CD4-positive, alpha-beta T cell treated with Interleukin-1 beta for 1 hour (primary cell): Measurements from ENCODE around the gene LPP.

Experiments
- DNase-seq, 2 donors: peaks; one replicate each; pipeline ENCODE4 v3.0.0-alpha.2; 2020 to 2022

Gene LPP

GRCh38 chr3:188529228-188529627 is 375.3 kb downstream of the LPP start:
- DNase-seq: no peak

- DNase-seq: no peak
Measured at GRCh38 chr3:188530226-188530625, 376.3 kb downstream of the LPP start.

- DNase-seq: no peak
Measured at GRCh38 chr3:188531210-188531609, 377.3 kb downstream of the LPP start.

DNA sequence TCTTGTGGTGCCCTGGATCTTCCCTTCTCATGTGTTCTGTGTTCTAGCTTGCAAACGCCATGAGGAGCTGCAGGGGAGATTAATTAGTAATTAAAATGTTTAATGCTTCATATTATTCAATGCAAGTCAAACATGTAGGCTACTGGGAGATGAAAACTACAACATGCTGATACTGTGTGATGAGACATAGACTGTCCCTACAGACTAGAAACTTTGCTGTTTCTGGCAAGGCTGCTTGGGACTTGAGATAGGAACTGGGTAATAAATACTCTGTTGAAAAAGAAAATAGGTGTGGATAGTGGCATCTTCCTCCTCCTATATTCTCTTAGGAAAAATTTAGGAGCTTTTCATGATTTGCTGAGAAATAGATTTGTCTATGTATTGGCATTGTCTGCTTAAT is 379.2 kb downstream of the LPP start:
- DNase-seq: no peak

DNA sequence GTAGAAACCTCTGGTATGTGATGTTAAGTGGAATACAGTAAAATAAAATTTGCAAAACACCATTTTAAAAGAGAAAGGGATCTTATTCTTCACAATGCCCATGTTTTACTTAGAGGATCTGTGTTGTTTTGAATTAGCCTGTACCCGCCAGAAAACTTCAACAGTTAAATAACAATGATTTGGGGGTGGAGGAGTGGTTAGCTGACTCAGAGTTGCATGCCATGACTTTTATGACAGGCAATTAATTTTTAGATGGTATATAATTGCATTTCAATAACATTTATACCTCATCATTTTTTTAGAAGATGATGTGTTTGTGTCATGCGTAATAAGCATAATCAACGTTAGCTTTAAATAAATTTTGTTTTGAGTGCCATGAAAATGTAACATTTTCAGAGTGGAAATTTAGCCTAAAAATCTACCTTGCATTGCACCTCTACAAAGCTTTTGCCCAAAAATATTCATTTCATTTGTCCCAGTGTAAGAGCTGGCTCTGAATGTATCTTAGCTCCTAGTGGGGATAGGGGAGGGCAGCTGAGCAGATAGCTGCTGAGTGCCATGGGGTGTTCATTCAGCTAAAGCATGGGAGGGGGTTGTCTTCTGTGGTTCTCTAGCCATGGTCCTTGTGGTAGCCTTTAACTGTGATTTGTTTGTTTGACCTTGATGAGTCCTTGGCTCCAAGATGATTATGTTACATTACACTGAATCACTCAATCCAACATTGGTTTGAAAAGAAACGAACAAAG is 379.8 kb downstream of the LPP start:
- no peak for DNase-seq

DNA sequence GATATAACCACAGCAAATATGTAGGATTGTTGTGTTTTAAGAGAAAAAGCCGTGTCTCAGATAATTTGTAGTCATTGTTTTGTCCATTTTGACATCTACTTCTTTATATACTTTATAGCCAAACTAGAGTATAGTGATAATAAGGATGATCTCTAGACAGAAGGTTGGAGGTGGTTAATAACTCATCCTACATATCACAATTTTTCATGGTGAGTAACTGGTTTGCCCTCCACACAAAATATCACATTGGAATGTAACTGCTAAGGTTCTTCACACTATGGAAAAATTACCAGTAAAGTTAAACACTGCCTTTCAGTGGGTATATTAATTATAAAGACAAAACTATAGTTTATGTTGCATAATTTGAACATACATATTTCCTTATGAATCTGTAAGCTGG is 380.7 kb downstream of the LPP start:
- no peak for DNase-seq

DNA sequence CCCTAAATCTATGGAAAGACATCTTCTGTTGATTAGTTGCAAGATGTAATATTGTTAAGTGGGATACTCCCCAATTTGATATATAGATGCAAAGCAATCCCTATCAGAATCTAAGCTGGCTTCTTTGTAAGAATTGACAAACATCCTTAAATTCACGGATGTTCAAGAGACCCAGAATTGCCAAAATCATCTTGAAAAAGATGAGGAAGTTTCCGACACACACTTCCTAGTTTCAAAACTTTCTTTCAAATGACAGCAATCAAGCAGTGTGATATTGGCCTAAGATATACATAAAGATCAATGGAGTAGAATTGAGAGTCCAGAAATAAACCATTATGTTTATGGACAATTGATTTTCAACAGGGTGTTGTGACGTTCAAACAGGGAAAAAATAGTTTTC is 383.6 kb downstream of the LPP start:
- DNase-seq: no peak

GRCh38 chr3:188539037-188539436 is 385.1 kb downstream of the LPP start:
- no peak for DNase-seq

- DNase-seq: no peak
Measured at GRCh38 chr3:188539631-188540194, 385.8 kb downstream of the LPP start.

DNA sequence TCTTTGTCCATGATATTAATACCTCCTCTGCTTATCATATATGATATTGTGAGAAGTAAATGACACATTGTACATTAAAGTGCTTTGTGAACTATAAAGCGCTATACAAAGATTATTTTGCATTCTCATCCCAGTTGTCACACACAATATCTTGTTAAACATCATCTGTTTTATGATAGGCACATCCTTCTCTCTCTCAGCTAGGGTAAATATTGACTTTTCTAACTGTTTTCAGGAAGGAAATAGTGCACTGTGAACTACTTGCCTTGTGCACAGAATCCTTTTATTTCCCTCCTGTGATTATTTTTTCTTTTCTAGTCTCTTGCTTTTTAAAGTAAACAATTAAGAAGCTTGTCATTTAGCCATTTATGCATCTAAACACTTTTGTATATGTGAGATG is 388.2 kb downstream of the LPP start:
- no peak for DNase-seq

DNA sequence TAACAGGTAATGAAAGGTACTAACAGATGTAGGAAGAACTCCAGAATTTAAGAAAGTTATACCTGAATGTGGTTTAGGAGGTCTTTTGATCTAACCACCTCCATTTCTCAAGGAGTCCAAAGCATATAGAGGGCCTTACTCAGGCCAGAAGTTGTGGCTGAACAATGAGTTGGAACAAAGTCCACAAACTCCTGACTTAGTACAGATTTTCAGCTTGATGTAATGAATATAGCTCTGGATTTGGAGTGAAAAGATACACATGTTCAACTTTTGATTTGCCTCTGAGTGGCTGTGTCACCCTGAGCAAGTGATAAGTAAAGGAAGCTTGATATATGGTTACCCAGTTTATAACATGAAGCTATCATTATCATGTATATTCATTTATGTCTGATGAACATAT is 390.1 kb downstream of the LPP start:
- DNase-seq: no peak

DNA sequence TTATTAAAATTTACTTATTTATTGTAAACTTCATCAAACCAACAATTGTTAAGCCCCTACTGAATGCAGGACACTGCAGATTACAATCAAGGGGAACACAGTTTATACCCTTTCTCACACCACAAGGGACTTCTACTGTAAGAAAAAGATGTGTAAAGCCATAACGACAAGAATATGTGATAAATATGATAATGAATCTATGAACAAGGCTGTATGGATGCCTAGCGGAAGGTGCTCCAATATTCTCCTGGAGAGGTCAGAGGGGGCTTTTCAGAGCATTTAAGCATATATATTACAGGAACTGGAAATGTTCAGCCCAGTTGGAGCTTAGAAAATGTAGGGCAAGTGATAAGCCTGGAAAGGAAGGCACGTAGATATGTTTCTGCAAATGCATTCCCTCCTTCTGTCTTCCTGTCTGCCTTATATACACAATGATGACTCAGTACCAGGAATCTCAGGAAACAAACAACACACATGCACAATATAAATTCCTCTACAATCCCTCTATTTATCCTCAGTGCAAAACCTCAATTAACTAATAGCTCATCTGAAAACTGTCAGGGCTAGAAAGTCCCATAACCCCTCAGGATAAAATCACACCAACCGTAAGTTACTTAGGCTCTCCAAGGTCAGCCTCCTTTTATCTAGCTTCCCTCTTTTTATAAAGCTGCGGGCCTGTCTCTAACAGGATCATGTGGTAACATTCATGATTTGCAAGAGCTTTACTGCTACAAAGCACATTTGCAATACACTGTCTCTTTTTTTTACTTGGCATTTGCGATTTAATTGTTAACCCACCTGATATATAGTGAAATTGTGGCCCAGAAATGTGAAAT is 393.1 kb downstream of the LPP start:
- no peak for DNase-seq

GRCh38 chr3:188553569-188553968 is 399.6 kb downstream of the LPP start:
- peak; percentile 38 to 49 for DNase-seq

DNA sequence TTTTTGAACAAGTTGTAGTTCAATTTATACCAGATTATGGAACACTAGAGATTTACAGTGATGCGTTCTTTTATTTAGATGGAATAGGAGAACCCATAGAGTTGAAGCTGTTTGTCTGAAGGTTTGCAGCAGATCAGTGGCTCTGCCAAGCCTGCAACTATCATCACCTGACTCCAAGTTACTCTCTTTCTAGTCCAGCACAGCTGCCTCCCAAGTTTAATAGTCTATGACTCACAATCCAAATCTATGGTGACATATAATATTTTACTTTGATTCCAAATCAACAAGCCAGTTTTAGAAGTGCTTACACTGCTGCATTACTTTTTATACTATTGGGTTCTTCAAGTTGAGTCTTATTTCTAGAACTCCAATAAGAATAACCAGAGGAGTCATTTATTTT is 400.4 kb downstream of the LPP start:
- no peak for DNase-seq

- no peak for DNase-seq
Measured at GRCh38 chr3:188557235-188557634, 403.3 kb downstream of the LPP start.

DNA sequence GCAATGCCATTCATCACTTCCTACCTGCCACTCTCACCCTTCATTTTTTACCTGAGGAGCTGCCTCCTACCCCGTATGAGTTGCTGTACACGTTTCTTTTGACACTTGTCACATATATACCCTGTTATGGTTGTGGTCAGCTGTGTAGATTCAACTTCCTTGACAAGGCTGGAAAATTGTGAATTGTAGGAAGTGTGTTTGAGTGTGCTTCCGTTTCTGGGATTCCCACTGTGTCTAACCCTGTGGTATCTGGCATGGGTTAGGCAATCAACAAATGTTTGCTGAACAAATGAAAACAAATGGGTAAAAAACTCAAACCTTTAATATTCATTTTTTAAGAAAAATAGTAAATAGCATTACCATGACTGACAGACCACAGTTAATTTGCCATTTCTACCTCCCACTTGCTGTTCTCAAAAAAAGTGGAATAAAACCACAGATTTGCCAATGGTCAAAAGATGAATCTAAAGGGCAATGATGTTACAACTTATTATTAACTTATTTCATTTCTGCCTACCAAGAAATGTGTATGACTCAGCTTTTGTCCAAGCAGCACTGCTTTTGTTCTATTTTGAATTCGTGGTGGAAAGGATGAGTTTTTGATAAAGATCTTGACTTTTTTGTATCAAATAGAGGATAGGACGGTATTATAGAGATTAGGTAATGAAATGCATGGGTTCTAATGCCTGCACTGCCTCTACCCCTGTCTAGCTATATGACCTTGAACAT is 404.6 kb downstream of the LPP start:
- no peak for DNase-seq

DNA sequence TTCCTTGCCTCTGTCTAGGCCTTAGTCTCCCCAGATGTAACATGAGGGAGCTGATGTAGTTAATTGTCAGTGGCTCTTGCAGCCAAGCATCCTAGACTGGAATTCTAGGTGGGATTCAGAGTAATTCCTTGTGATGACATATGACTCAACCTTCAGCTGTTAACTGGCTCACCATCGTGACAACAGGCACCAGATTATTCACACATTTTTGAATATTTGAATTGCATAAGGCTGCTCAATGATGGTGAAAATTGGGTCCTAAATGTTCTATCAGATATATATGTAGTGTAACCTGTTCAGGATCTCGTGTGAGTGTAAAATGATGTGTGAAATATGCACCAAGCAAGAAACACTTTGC is 405.1 kb downstream of the LPP start:
- DNase-seq: no peak

GRCh38 chr3:188559856-188560255 is 405.9 kb downstream of the LPP start:
- DNase-seq: no peak

GRCh38 chr3:188562144-188562543 is 408.2 kb downstream of the LPP start:
- no peak for DNase-seq

GRCh38 chr3:188567478-188568195 is 413.7 kb downstream of the LPP start:
- no peak for DNase-seq

GRCh38 chr3:188568736-188569135 is 414.8 kb downstream of the LPP start:
- DNase-seq: peak in 1 of 2 donors; percentile 12

DNA sequence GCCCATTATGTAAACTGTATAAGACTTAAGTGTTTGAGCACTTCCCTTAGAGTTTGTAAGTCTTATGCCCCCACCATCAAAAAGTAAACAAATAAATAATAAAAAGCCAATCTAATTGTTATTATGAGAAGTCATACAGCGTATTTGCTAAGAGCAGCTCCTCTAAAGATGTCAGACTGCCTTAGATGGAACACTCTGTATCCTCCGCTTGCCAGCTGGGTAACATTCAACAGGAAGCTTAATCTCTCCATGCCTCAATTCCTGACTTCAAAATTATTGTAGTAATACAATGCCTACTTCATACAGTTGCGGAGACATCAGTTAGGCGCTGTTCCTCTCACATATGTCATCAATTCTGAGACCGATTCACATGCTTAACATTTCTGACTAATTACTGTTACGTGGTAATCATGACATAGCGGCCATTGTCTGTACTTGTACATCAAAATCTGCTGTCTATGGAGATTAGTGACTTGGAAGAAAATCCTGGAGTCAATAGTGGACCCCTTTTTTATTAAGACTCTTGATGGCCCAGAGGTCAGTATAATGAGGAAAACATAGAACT is 417.7 kb downstream of the LPP start:
- DNase-seq: no peak
